K562 (cell line): ENCODE results near the gene UGT3A1.

Experiments
- ATF2 ChIP-seq: sonication (generic); formaldehyde crosslinking; IDR thresholded peaks from 2 replicates; pipeline ENCODE4 v1.8.1; 2022; ENCODE audit warnings: missing genetic modification reagents
- CAMTA2 ChIP-seq: fragments of 250-450 bp; sonication (Bioruptor Pico); conservative IDR thresholded peaks from 2 replicates; pipeline ENCODE4 v1.5.1; 2022
- CTCF ChIP-seq, 3 experiments: IDR thresholded peaks in 2 of 3; conservative IDR thresholded peaks in 1 of 3; 2 replicates each; pipeline ENCODE4 v1.5.1; 2011 to 2012; ENCODE audit warnings: low read length in 3 of 3, mild to moderate bottlenecking in 3 of 3, control low read depth in 2 of 3, improper control_type of control experiment in 1 of 3, inconsistent platforms in 1 of 3, low read depth in 1 of 3, mixed read lengths in 1 of 3, moderate library complexity in 1 of 3; ENCODE audit not compliant: insufficient read depth in 2 of 3
- ID3 ChIP-seq, 2 experiments: fragments of 250-450 bp in 1 of 2; fragments of 450-650 bp in 1 of 2; sonication (Bioruptor Pico) in 1 of 2; IDR thresholded peaks; 2 replicates each; pipeline versions ENCODE4 v1.6.1 to v1.8.0; 2016 to 2021; ENCODE audit warnings: mild to moderate bottlenecking in 2 of 2, moderate library complexity in 2 of 2, missing compliant biosample characterization in 1 of 2, missing genetic modification characterization in 1 of 2
- MEF2A ChIP-seq: IDR thresholded peaks from 2 replicates; pipeline ENCODE4 v1.6.1; 2011; ENCODE audit warnings: low read depth, mild to moderate bottlenecking, low read length, moderate library complexity; ENCODE audit not compliant: control insufficient read depth
- SP1 ChIP-seq: sonication (generic); formaldehyde crosslinking; IDR thresholded peaks from 2 replicates; pipeline ENCODE4 v1.8.1; 2022; ENCODE audit warnings: mild to moderate bottlenecking, missing genetic modification reagents
- ZNF133 ChIP-seq: fragments of 250-450 bp; sonication (Bioruptor Pico); IDR thresholded peaks from 2 replicates; pipeline ENCODE4 v1.4.0; 2020; ENCODE audit warnings: mild to moderate bottlenecking
- TF ChIP-seq, protein P1 (sequence below): fragments of 450-650 bp; formaldehyde crosslinking; IDR thresholded peaks from 2 replicates; pipeline ENCODE4 v1.4.0; 2022; ENCODE audit warnings: missing genetic modification characterization
- TF ChIP-seq, protein P2 (sequence below): fragments of 450-650 bp; IDR thresholded peaks from 2 replicates; pipeline ENCODE4 v1.6.1; 2016
- TF ChIP-seq, protein P3 (sequence below): fragments of 250-450 bp; sonication (Bioruptor Pico); IDR thresholded peaks from 2 replicates; pipeline ENCODE4 v1.5.0; 2020; ENCODE audit warnings: mild to moderate bottlenecking, borderline replicate concordance

GRCh38 chr5:35908814-35909213 lies 82.4 kb downstream of the UGT3A1 start:
- TF ChIP-seq CAMTA2 (CRISPR knock-in tag) (no peak), ATF2 (CRISPR knock-in tag) (no peak), CTCF (IDR thresholded peaks at IDR 0.05 in 2 of 3, conservative IDR thresholded peaks at IDR 0.05 in 1 of 3; ENCODE audit: insufficient read depth in 2 of 3, low read depth in 1 of 3, low read length in 3 of 3) (no peak), ZNF133 (CRISPR knock-in tag) (no peak), MEF2A (no peak), SP1 (CRISPR knock-in tag) (no peak), ID3 (CRISPR knock-in tag; IDR thresholded peaks at IDR 0.05) (no peak), ID3 (tag; IDR thresholded peaks at IDR 0.05) (no peak)
- TF ChIP-seq, protein P1, sequence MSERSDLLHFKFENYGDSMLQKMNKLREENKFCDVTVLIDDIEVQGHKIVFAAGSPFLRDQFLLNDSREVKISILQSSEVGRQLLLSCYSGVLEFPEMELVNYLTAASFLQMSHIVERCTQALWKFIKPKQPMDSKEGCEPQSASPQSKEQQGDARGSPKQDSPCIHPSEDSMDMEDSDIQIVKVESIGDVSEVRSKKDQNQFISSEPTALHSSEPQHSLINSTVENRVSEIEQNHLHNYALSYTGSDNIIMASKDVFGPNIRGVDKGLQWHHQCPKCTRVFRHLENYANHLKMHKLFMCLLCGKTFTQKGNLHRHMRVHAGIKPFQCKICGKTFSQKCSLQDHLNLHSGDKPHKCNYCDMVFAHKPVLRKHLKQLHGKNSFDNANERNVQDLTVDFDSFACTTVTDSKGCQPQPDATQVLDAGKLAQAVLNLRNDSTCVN (CRISPR knock-in tag) = no peak
- TF ChIP-seq, protein P2, sequence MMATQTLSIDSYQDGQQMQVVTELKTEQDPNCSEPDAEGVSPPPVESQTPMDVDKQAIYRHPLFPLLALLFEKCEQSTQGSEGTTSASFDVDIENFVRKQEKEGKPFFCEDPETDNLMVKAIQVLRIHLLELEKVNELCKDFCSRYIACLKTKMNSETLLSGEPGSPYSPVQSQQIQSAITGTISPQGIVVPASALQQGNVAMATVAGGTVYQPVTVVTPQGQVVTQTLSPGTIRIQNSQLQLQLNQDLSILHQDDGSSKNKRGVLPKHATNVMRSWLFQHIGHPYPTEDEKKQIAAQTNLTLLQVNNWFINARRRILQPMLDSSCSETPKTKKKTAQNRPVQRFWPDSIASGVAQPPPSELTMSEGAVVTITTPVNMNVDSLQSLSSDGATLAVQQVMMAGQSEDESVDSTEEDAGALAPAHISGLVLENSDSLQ = no peak
- TF ChIP-seq, protein P3, sequence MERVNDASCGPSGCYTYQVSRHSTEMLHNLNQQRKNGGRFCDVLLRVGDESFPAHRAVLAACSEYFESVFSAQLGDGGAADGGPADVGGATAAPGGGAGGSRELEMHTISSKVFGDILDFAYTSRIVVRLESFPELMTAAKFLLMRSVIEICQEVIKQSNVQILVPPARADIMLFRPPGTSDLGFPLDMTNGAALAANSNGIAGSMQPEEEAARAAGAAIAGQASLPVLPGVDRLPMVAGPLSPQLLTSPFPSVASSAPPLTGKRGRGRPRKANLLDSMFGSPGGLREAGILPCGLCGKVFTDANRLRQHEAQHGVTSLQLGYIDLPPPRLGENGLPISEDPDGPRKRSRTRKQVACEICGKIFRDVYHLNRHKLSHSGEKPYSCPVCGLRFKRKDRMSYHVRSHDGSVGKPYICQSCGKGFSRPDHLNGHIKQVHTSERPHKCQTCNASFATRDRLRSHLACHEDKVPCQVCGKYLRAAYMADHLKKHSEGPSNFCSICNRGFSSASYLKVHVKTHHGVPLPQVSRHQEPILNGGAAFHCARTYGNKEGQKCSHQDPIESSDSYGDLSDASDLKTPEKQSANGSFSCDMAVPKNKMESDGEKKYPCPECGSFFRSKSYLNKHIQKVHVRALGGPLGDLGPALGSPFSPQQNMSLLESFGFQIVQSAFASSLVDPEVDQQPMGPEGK (CRISPR knock-in tag) = no peak
